Panc1 (cell line): ENCODE data around the gene PUDP. TPM values are rescaled to one million over a fixed set of nuclear protein-coding genes. Genes with fewer than 3 reads are reported as not detected.

Experiments
- ATAC-seq: fragments of 200-7000 bp; cut with Tn5 transposase; 2 replicates; pipeline ENCODE4 v1.9.1; 2020; ENCODE audit warnings: mild to moderate bottlenecking, moderate library complexity
- BruUV-seq: library from RNA; stranded (reverse); fragments of 400-500 nt; replicated peaks from 2 replicates; lab custom pipeline; 2021; lab: Mats Ljungman, UMichigan
- CTCF ChIA-PET: fragments of 300-600 bp; sonication (Branson Sonifier 250); formaldehyde crosslinking; loops from one replicate; lab custom pipeline; 2022; ENCODE audit warnings: antibody characterized with exemption; lab: Charles Lee
- POLR2A ChIA-PET: fragments of 300-600 bp; sonication (Branson Sonifier 250); formaldehyde crosslinking; loops from one replicate; lab custom pipeline; 2022; ENCODE audit warnings: antibody characterized with exemption; lab: Charles Lee
- DNase-seq: peaks from one replicate; pipeline ENCODE4 v3.0.0-alpha.2; 2010; ENCODE audit warnings: low read depth, low spot score
- H3K27ac ChIP-seq: 2 replicates; pipeline ENCODE4 v1.5.1; 2011; ENCODE audit warnings: mild to moderate bottlenecking, low read length, inconsistent platforms
- H3K27me3 ChIP-seq: fragments of 200-500 bp; sonication (Bioruptor generic); 2 replicates; pipeline ENCODE4 v1.6.0; 2014; ENCODE audit warnings: low read length, inconsistent platforms; ENCODE audit not compliant: control insufficient read depth, insufficient read depth
- H3K36me3 ChIP-seq: fragments of 200-500 bp; sonication (Bioruptor generic); 2 replicates; pipeline ENCODE4 v1.5.1; 2014; ENCODE audit warnings: inconsistent platforms, mild to moderate bottlenecking, low read length, moderate library complexity; ENCODE audit not compliant: control insufficient read depth, insufficient read depth
- H3K4me1 ChIP-seq: 2 replicates; pipeline ENCODE4 v1.5.1; 2011; ENCODE audit warnings: inconsistent platforms, mild to moderate bottlenecking, low read length, moderate library complexity; ENCODE audit not compliant: control insufficient read depth, insufficient read depth
- H3K4me3 ChIP-seq, 2 experiments: 2 replicates each; pipeline ENCODE4 v1.5.1; 2011 to 2012; ENCODE audit warnings: low read depth in 2 of 2, low read length in 2 of 2, mild to moderate bottlenecking in 2 of 2, inconsistent platforms in 1 of 2, moderate library complexity in 1 of 2
- H3K9me3 ChIP-seq: fragments of 200-500 bp; sonication (Bioruptor generic); 2 replicates; pipeline ENCODE4 v1.5.1; 2014; ENCODE audit warnings: low read depth, mild to moderate bottlenecking, inconsistent platforms, low read length, moderate library complexity; ENCODE audit not compliant: control insufficient read depth, insufficient read depth
- POLR2AphosphoS5 ChIP-seq: IDR thresholded peaks from 2 replicates; pipeline ENCODE4 v1.6.1; 2012; ENCODE audit warnings: mild to moderate bottlenecking, low read depth, low read length, moderate library complexity
- SIN3A ChIP-seq: IDR thresholded peaks from 2 replicates; pipeline ENCODE4 v1.6.1; 2012; ENCODE audit warnings: low read depth, mild to moderate bottlenecking, low read length, moderate library complexity, borderline replicate concordance; ENCODE audit not compliant: insufficient read depth
- TCF7L2 ChIP-seq: IDR thresholded peaks from 2 replicates; pipeline ENCODE4 v1.6.1; 2011; ENCODE audit warnings: mild to moderate bottlenecking, low read depth, low read length, inconsistent platforms
- in situ Hi-C: cut with HindIII; loops from 2 replicates; pipeline ENCODE4 v1.10.0; 2016; ENCODE audit warnings: low sequenced_read_pairs, low pct_unique_long_range_greater_than_20kb
- intact Hi-C: fragments of 100-400 bp; cut with micrococcal nuclease; formaldehyde crosslinking; loops from one replicate; pipeline ENCODE4 v1.10.0; 2022; ENCODE audit not compliant: unreplicated experiment
- total RNA-seq: library from RNA; stranded (reverse); gene quantifications from one replicate; pipeline ENCODE4 v1.2.1, GENCODE V29; 2021; ENCODE audit not compliant: unreplicated experiment
- TF ChIP-seq, protein P1 (sequence below): fragments of 450-650 bp; IDR thresholded peaks from 2 replicates; pipeline ENCODE4 v1.5.1; 2017; ENCODE audit warnings: mild to moderate bottlenecking
- TF ChIP-seq, protein P2 (sequence below), 2 experiments: IDR thresholded peaks; 2 replicates each; pipeline ENCODE4 v1.6.1; 2011 to 2012; ENCODE audit warnings: low read depth in 2 of 2, control low read depth in 1 of 2, low read length in 1 of 2, mild to moderate bottlenecking in 1 of 2, moderate library complexity in 1 of 2; ENCODE audit not compliant: insufficient read depth in 1 of 2

Gene PUDP
- total RNA-seq, 1 experiment from 2014 or later, result 14.2 TPM

- in situ Hi-C loops, result no loop called here
- no TSS peak for BruUV-seq
- TF ChIP-seq SIN3A (no peak), TCF7L2 (no peak), POLR2AphosphoS5 (no peak)
- TF ChIP-seq, protein P1, sequence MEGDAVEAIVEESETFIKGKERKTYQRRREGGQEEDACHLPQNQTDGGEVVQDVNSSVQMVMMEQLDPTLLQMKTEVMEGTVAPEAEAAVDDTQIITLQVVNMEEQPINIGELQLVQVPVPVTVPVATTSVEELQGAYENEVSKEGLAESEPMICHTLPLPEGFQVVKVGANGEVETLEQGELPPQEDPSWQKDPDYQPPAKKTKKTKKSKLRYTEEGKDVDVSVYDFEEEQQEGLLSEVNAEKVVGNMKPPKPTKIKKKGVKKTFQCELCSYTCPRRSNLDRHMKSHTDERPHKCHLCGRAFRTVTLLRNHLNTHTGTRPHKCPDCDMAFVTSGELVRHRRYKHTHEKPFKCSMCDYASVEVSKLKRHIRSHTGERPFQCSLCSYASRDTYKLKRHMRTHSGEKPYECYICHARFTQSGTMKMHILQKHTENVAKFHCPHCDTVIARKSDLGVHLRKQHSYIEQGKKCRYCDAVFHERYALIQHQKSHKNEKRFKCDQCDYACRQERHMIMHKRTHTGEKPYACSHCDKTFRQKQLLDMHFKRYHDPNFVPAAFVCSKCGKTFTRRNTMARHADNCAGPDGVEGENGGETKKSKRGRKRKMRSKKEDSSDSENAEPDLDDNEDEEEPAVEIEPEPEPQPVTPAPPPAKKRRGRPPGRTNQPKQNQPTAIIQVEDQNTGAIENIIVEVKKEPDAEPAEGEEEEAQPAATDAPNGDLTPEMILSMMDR, result no peak
- no peaks in the 10 kb centered on the region for H3K27me3 ChIP-seq
- DNase-seq (no peak), ATAC-seq (no peak)
- no peak overlapping the region for H3K27ac ChIP-seq
- no peaks in the 10 kb centered on the region for H3K9me3 ChIP-seq
- no peaks in the 10 kb centered on the region for H3K36me3 ChIP-seq
- POLR2A ChIA-PET, result no interaction called here
- no peaks in the 10 kb centered on the region for H3K4me1 ChIP-seq
- CTCF ChIA-PET, result no interaction called here
- H3K4me3 ChIP-seq, result no peak overlapping the region
- intact Hi-C loops, result no loop called here
These were observed 75.1 kb downstream of the PUDP start for GRCh38 chrX:7072856-7073255.

DNA sequence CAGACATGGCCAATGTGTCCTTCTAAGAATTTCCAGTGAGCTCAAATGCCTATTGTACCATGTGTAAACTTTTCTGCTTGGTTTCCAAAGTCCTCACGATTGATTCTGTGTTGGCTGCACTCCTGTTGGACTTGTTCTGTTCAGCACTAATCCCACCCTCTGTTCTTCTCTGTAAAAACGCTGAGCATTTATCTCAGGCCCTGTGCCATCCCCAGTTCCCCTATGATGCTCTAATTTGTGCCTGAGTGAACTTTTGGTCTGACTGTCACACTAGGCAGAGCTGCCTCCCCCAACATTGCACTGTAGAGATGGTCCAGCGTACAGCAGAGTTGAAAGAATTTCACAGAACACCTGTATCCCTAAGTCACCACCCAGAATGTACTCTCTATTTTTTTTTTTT is 76.6 kb downstream of the PUDP start:
- no peaks in the 10 kb centered on the region for H3K27me3 ChIP-seq
- H3K36me3 ChIP-seq, result no peaks in the 10 kb centered on the region
- H3K9me3 ChIP-seq, result no peaks in the 10 kb centered on the region
- ATAC-seq (no peak), DNase-seq (no peak)
- TF ChIP-seq, protein P1, result no peak
- TF ChIP-seq POLR2AphosphoS5 (no peak), TCF7L2 (no peak), SIN3A (no peak)
- TF ChIP-seq, protein P2, sequence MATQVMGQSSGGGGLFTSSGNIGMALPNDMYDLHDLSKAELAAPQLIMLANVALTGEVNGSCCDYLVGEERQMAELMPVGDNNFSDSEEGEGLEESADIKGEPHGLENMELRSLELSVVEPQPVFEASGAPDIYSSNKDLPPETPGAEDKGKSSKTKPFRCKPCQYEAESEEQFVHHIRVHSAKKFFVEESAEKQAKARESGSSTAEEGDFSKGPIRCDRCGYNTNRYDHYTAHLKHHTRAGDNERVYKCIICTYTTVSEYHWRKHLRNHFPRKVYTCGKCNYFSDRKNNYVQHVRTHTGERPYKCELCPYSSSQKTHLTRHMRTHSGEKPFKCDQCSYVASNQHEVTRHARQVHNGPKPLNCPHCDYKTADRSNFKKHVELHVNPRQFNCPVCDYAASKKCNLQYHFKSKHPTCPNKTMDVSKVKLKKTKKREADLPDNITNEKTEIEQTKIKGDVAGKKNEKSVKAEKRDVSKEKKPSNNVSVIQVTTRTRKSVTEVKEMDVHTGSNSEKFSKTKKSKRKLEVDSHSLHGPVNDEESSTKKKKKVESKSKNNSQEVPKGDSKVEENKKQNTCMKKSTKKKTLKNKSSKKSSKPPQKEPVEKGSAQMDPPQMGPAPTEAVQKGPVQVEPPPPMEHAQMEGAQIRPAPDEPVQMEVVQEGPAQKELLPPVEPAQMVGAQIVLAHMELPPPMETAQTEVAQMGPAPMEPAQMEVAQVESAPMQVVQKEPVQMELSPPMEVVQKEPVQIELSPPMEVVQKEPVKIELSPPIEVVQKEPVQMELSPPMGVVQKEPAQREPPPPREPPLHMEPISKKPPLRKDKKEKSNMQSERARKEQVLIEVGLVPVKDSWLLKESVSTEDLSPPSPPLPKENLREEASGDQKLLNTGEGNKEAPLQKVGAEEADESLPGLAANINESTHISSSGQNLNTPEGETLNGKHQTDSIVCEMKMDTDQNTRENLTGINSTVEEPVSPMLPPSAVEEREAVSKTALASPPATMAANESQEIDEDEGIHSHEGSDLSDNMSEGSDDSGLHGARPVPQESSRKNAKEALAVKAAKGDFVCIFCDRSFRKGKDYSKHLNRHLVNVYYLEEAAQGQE (IDR thresholded peaks at IDR 0.05; ENCODE audit: insufficient read depth in 1 of 2, low read depth in 2 of 2, low read length in 1 of 2), result no peak
- no peaks in the 10 kb centered on the region for H3K4me1 ChIP-seq
- in situ Hi-C loops (no loop called here), intact Hi-C loops (no loop called here)
- CTCF ChIA-PET, result no interaction called here
- H3K27ac ChIP-seq, result no peak overlapping the region
- POLR2A ChIA-PET, result no interaction called here
- no TSS peak for BruUV-seq
- H3K4me3 ChIP-seq, result no peak overlapping the region
